HG03280 (cell line): ENCODE results near the gene EXT2.
A peak's percentile ranks its signal among the peaks of the same experiment; 100 is the strongest.

ENCODE experiments used
- ATAC-seq: cut with Tn5 transposase; IDR thresholded peaks from one replicate; pipeline ENCODE4 v1.9.1; 2021; ENCODE audit warnings: mild to moderate bottlenecking, moderate library complexity; ENCODE audit not compliant: unreplicated experiment

The EXT2 gene

DNA sequence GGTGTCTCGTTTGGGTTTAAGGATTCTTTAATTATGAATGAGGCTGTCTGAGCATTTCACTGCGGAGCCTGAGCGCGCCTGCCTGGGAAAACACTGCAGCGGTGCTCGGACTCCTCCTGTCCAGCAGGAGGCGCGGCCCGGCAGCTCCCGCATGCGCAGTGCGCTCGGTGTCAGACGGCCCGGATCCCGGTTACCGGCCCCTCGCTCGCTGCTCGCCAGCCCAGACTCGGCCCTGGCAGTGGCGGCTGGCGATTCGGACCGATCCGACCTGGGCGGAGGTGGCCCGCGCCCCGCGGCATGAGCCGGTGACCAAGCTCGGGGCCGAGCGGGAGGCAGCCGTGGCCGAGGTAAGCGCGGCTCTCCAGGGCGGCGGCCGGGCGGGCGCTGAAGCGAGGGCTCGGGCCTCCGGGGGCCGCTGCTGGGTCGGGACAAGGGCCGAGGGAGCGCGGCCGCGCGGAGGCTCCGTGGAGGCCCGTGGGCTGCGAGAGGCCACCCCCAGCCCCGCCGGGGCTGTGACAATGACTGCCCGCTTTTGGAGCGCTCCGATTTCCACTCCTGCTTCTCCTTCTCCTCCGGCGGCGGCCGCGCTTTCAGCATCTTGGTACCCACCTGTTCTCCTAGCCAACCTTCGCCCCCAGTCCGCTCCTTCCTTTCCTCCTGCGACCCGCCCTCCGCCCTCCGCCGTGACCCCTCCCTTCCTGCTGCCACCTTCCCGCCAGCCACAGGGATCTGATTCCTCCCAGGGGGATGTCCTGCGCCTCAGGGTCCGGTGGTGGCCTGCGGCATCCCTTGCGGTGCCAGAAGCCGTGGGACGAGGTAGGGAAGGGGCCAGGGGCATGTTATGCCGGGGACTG lies at the start of gene EXT2:
EXT2 (plus strand) TSS at position 173 of the 854 bp plus-strand sequence. CDS start 12,035 bp downstream, outside the sequence.
- ATAC-seq: peak; percentile 95

DNA sequence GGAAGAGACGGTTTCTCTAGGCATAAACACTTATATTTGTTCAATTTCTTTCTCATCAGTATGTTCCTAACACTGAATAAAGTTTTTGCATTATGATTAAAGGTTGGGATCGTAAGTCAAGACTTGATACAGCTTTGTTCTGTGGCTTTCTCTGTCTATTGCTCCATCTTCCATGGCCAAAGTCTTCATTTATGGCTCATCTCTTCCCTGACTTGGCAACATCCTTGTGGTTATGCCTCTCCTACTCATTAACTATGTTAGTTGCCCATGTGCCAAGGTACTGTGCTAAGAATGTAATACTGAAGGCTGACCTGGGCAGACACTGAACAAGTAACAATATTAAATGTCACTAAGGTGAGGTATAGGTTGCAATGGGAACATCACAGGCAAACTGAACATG lies 49.3 kb upstream of the EXT2 start:
- no peak for ATAC-seq

DNA sequence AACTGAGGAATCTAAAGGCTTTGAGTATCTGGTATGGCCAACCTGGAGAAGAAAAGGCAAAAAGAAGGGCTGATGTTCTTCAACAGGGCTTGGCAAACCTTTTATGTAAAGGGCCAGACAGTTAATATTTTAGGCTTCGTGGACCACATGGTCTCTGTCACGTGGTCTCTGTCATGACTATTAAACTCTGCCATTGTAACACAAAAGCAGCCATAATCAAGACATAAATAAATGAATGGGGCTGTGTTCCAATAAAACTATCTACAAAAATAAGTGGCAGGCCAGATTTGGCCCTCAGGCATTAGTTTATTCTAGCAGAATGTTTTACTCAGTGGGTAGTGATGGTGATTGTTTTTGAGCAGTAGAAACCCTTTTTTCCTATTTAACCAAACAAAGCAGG lies 48.2 kb upstream of the EXT2 start:
- ATAC-seq: no peak

DNA sequence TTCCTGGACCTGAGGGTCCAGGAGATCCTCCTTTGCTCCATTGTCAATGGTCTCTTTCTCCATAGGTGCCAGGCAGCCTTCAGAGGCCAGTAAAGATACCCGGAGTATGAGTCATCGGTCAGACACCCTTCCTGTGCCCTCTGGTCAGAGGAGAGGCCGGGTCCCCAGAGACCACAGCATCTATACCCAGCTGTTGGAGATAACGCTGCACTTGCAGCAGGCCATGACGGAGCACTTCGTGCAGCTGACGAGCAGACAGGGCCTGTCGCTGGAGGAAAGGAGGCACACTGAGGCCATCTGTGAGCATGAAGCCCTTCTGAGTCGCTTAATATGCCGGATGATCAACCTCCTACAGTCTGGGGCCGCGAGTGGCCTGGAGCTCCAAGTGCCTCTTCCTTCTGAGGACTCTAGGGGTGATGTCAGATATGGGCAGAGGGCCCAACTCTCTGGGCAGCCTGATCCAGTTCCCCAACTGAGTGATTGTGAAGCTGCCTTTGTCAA lies 47.5 kb upstream of the EXT2 start, which contains the start of gene ACCSL:
ACCSL (plus strand) TSS at position 51 of the 501 bp plus-strand sequence; CDS start at position 107, 56 bp downstream.
- ATAC-seq: no peak

DNA sequence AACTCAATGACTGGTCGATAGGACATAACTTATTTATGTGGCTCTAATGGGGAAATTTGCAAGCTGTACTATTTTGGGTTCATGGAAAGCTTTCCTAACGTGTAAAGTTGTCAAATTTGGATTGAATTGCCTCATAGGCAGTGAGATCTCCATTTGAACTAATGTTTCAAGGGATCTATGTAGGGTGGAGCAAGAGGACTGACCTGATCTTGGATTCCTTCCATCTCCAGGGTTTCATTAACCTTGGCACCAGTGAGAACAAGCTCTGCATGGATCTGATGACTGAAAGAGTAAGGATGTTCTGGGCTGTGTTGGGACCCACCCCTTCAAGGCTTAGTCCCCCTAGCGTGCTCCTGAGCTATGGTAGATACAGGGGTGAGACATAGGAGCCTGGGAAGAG lies 45.6 kb upstream of the EXT2 start:
- ATAC-seq: no peak

DNA sequence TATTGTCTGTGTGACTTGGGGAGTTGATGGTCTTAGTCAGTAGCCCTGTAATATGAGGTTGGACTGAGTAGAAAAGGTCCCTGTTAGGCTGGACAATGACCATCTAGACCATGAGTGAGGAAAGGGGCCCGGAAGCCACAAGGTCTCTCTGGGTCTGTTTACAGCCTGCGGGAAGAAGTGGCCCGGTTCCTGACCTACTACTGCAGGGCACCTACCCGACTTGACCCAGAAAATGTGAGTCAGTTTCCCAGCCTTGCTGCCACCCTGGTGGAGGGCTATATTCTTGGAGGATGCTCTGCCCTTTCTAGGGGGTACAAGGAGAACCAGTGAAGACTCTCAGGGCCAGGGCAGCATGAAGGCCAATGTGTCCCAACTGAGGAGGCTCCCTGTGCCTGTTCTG lies 44.3 kb upstream of the EXT2 start:
- no peak for ATAC-seq

DNA sequence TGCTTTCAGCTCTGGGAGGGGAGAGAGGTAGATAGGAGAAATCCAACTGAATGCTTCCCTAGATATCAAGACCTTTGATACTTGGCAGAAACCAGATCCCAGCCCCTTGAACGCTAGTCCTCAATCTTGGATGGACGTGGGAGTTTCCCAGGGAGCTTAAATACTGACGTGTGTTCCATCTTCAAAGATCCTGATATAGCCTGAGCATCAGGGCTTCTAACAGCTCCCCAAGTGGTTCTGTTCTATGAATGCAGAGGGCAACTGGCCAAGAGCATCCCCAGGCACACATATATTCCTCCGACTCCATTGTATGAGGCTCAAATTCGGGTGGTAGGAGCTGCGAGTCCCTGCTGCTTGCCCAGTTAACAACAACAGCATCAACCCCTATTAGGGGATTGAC lies 38.1 kb upstream of the EXT2 start:
- ATAC-seq: no peak

DNA sequence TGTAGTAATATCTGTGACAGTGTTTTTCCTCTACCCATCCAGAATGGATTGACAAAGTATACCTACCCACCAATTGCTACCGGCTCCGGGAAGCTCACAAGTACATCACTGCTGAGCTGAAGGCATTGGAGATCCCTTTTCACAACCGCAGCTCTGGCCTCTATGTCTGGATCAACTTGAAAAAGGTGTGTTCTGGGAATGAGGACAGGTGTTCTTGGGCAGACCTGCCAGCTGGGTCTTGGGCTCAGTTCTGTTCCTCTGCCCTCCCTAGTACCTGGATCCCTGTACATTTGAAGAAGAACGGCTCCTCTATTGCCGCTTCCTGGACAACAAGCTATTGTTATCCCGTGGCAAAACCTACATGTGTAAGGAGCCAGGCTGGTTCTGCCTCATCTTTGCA lies 37.2 kb upstream of the EXT2 start:
- no peak for ATAC-seq

DNA sequence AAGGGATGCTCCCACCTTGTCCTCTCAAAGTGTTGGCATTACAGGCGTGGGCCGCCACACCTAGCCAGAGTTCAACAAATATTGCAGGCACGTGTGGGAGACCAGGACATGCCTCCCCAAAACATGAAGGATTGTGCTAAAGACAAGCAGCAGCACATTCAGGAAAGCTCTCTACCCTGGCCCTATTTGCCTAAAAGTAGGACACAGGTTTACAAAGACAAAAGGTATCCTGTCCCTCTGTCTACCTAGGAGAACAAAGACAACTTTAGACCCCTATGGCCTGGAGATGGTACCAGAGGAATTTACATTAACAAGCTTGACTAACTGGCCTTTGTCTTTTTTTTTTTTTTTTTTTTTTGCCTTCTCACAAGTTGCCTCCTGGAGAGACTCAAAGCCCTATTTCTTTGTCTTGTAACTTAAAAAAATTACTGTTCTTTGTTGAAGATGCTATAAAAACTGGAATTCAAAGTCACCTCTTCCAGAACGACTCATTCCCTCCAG lies 30.3 kb upstream of the EXT2 start:
- ATAC-seq: no peak

DNA sequence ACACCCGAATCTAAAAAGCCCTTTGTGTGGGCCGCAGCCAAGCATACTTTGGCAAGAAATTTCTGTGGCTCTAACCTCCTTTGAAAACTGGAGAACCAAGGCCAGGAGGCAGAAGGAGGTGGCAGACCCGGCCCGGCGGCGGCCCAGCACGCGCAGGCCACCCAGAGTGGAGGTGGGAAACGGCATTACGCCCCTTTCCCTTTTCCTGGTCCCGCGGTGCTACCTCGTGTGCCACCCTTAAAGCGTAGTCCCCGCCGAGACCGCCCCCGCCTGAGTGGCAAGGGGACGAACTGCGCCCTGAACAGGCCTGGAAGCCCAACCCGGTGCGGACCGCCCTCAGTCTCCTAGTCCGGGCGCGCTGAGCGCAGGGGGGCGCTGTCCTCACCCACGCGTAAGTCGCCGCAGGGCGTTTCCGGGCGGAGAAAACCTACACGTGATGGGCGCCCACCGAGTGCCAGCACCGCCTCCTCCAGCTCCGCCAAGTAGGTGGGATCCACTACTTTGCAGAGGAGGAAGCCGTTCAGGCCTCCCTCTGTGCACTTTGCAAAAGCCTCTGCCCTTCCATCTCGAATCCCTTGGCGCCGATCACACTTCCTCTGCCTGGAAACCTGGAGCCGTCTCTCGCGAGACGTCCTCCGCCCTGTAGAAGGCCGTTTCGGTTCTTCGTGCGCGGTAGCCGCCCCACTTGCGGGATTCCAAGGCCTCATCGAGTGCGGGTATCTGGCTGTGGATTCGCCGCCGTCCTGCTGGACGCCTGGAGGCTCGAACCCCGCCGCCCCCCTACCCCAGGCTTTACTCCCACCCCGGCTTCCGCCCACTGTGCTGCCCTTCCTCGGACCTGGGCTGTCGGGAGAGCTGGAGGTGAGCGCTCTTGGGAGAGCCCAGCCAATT lies 29.4 kb upstream of the EXT2 start, which contains the start of gene ACCS:
ACCS (plus strand) TSS at position 430 of the 891 bp plus-strand sequence. CDS start 1,358 bp downstream, outside the sequence.
- peak; percentile 97 for ATAC-seq

DNA sequence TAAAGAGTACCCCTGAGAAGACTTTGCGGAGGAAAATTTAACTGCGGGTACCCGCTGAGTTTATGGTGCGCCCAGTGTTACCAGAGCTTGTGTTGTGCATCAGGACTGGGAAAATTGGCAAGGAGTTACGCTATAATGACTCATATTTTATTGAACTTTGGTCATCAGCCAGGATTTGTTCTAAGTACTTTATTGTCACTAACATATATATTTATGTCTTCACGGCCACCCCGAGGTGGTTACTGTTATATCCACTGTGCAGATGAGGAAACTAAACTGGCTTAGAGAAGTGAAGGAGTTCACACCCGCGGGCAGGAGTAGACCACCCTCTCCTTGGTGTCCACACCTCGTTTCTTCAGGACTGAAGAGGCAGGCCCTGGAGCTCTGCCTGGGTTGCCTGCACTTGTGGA lies 28.7 kb upstream of the EXT2 start:
- ATAC-seq: no peak

DNA sequence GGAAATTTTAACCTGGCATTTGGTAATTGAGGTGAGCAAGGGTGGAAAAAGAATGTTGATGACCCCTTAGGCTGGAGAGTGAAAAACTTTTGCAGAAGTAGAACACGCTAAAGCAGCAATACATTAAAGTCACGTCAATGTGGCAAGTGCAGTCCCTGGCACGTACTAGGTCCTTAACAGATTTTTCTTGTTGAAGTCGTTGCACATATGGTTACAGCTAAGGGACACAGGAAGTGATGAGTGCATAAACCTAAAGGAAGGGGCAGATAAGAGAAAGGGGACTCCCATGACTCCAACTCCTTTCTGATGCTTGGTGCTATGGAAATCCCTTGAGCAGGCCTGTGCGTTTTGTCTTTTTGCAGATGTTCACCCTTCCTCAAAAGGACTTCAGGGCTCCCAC lies 28.2 kb upstream of the EXT2 start:
- no peak for ATAC-seq

DNA sequence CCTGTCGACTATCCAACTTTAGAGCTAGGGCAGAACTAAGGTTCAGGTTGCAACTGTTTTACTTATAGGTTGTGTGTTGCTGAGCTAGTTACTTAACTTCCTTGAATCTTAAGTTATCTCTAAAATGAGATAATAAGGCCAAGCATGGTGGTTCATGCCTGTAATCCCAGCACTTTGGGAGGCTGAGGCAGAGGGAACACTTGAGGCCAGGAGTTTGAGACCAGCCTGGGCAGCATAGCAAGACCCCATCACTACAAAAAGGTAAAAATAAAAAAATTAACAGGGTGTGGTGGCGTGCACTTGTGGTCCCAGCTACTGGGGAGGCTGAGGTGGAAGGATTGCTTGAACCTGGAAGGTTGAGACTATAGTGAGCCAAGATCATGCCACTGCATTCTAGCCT lies 27.3 kb upstream of the EXT2 start:
- no peak for ATAC-seq

DNA sequence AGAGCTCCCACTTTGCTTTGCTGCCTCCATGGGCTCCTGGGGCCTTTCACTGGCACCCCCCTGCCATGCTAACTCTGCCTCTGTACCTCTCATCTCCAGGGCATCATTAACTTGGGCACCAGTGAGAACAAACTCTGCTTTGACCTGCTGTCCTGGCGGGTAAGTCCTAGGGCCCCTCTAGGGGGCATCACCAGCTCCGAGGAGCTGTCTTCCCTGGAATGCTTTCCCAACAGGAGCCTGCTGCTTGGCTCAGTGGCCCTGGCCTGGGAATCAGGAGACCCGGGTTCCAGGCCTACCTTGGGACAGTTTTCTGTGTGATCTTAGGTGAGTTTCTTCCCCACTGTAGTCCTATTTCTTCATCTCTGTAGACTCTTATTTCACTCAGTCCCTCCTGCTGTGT lies 24.3 kb upstream of the EXT2 start:
- no peak for ATAC-seq

DNA sequence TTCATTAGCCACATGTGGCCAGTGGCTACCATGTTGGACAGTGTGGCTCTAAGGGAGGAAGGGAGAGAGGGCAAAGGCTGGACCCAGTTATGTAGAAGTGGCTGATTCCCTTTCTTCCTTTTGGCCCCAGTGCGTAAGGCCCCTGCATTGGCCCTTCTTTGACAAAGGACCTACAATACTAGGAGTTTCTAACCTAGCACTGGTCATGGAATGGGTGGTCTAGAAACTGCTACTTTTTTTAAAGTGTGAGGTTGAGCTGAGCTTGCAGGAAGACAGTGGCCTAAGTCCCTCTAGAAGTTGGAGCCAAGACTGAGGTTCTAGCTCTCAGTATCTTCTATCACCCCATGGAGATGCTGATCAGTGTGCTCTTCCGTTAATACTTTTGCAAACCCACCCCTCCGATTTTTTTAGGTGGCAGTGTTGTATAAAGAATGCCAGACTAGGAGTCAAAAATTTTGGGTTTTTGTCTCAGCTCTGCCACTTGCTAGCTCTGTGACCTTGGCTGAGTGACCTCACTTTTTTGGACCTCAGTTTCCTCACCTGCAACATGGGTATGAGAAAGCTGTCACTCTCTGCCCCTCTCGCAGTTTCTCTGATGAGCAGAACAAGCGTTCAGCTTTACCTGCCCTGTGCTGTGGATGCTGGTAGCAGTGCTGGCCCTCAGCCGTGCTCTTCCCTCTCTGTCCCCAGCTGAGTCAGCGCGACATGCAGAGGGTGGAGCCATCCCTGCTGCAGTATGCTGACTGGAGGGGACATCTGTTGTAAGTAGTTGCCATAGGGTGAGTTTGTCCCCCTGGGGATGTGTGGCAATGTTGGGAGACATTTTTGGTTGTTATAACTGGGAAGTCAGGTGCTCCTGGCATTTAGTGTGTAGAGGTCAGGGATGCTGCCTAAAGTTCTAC lies 22.5 kb upstream of the EXT2 start:
- ATAC-seq: no peak

DNA sequence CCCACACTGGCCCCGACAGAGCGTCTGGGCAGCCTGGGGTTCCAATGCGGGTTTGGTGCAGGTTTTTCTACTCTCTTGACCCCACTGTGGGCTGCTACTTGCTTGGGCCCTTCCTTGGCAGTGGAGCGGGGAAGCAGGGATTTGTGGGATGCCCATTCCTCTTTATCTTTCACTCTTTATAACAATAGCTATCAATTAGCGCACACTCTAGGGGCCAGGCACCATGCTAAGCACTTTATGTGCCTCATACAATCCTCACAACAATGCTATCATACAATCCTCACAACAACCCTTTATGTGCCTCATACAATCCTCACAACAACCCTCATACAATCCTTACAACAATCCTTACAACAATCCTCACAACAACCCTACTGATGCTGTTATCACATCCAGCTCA lies 16.7 kb upstream of the EXT2 start:
- no peak for ATAC-seq

DNA sequence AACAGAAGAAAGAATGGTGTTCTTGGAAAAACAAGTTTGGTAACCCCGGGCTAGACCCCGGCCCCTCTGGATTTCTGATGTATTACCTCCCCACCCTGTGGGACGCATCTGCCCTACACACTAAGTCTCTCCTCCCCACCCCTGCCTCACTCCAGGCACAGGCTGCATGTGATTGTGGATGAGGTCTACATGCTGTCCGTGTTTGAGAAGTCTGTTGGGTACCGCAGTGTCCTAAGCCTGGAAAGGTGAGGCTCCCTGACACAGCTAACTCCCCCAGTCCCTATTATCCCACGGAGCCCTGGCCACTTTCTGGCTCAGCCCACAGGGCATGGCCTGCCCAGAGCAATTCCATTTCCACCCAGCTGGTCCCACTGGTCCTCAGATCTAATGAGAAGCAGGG lies 16.1 kb upstream of the EXT2 start:
- ATAC-seq: no peak

DNA sequence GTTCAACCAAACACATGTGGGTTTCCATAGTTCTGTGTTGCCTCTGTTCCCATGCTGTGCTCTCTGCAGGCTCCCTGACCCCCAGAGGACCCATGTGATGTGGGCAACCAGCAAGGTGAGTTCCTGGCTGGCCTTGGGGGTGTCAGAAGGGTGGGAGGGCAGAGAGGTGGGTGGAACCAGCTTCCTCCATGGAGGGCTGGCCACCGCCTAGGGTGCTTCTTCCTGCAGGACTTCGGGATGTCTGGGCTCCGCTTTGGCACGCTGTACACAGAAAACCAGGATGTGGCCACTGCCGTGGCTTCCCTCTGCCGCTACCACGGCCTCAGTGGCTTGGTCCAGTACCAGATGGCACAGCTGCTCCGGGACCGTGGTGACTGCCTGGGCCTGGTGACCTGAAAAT lies 14.5 kb upstream of the EXT2 start:
- ATAC-seq: no peak

DNA sequence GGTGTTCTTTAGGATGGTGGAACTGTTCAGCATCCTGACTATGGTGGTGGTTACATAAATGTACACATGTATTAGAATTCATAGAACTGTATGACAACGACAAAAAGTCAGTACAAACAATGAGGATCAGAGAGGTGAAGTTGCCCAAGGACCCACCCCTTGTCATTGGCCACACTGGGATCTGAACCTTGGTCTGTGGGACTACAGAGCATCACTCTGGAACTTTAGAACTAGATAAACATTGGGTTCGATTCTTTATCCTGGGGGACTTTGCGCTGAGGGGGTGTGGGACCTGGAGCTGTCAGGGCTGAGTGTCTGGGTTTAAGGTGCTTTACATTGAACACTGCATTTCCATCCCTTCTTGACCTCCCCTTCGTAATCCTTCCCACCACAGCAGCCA lies 12.8 kb upstream of the EXT2 start:
- no peak for ATAC-seq

DNA sequence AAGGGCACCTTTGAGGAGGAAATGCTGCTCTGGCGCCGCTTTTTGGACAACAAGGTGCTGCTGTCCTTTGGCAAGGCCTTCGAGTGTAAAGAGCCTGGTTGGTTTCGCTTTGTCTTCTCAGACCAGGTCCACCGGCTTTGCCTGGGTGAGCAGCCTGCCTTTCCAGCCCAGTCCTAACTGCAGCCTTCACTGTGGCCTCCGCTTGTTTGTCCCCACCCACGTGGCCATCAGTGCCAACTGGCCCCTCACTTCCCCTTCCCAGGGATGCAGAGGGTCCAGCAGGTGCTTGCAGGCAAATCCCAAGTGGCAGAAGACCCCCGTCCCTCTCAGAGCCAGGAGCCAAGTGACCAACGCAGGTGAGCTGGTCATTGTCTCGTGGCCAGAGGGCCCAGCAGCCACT lies 12.0 kb upstream of the EXT2 start:
- no peak for ATAC-seq
